ENCODE results near the gene CCT6B. TPM values are rescaled to one million over a fixed set of nuclear protein-coding genes. Genes with fewer than 3 reads are reported as not detected.

Gene CCT6B
- total RNA-seq, 1 donor: 6.2 TPM

GRCh38 chr17:34980353-34980680, 19.1 kb upstream of the CCT6B start, which contains the start of gene LIG3:
Gene LIG3, plus strand, starts transcription at chr17:34980512. Its CDS starts 2,494 bp downstream, at chr17:34983006.
- Histone ChIP-seq H3K27me3 (ENCODE audit: insufficient read depth, low read length) (no peaks in the 10 kb centered on the region), H4K20me1 (ENCODE audit: insufficient read depth, low read length) (no peaks in the 10 kb centered on the region), H3K79me2 (ENCODE audit: insufficient read depth, low read length) (peaks cover 27% of the 10 kb centered on the region), H3K27ac (ENCODE audit: low read depth, low read length) (peak within 1 kb of the TSS; percentile 94), H3K4me1 (ENCODE audit: insufficient read depth, low read length) (peaks cover 16% of the 10 kb centered on the region), H3K9me3 (ENCODE audit: low read depth, low read length) (no peaks in the 10 kb centered on the region), H3K4me2 (ENCODE audit: insufficient read depth, low read length) (peak within 1 kb of the TSS; percentile 93), H2AFZ (ENCODE audit: low read length) (peak within 1 kb of the TSS; percentile 85), H3K36me3 (ENCODE audit: insufficient read depth, low read length) (peaks cover under 1% of the 10 kb centered on the region), H3K4me3 (ENCODE audit: insufficient read depth, low read length) (peak within 1 kb of the TSS; percentile 83)
- TF ChIP-seq CTCF (IDR thresholded peaks at IDR 0.05; ENCODE audit: extremely low read depth, low read depth, low read length): no peak
- peak; percentile 99 for DNase-seq (ENCODE audit: insufficient read length, low spot score, missing footprints)

DNA sequence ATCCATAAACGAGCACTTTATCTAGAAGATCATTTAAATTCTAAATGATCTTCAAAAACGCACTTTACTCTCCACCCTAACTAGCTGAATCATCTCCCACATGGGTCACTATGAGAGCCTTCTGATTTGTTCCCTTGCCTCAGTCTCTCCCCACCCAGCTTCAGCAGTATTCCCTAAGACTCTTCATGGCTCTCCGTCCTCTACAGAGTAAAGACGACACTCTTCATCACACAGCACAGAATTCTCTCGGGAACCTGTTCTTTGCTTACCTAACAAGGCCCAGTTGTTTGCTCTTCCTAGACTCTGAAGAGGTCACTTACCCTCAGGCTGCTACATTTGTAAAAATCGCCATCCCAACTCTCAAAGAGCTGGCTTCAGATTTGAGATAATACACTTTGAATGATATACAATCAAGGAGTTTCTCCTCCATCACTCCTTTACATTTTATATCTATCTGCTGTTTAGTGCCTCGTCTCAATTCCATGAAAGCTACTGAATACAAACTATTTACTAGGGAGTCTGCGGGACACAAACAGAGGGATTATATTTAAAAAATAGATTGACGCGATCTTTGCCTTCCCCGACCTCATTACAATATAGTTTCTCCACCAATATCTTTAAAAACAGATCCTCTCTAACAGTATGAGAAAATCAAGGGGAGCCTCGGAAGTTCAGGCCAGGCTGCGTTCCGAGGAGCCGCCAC, 18.5 kb upstream of the CCT6B start:
- H3K4me3 ChIP-seq (ENCODE audit: insufficient read depth, low read length): peak overlapping the region; percentile 83
- peak; percentile 90 for DNase-seq (ENCODE audit: insufficient read length, low spot score, missing footprints)

DNA sequence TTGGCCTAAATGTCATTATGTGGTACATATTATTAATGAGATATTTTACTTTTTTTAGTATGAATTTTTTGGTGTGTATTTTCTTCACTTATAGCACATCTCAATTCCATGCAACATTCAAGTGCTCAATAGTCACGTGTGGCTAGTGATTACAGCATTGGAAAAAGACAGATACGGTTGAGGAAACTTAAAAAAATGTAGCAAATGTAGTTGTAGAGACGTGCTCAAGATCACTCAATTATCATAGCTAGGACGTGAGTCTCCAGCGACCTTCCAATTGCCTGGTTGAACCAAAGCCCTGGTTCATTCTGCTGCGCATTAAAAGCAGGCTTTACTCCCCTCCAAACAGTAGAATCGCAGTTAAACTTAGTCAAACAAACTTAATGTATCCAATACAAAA, 17.9 kb upstream of the CCT6B start:
- no peak for TF ChIP-seq CTCF (IDR thresholded peaks at IDR 0.05; ENCODE audit: extremely low read depth, low read depth, low read length)
- no peak for DNase-seq (ENCODE audit: insufficient read length, low spot score, missing footprints)
- Histone ChIP-seq H3K79me2 (ENCODE audit: insufficient read depth, low read length) (peaks cover 27% of the 10 kb centered on the region), H3K27ac (ENCODE audit: low read depth, low read length) (no peak overlapping the region), H4K20me1 (ENCODE audit: insufficient read depth, low read length) (no peaks in the 10 kb centered on the region), H3K4me2 (ENCODE audit: insufficient read depth, low read length) (peak overlapping the region; percentile 93), H3K36me3 (ENCODE audit: insufficient read depth, low read length) (no peaks in the 10 kb centered on the region), H3K4me1 (ENCODE audit: insufficient read depth, low read length) (peaks cover 16% of the 10 kb centered on the region), H3K4me3 (ENCODE audit: insufficient read depth, low read length) (no peak overlapping the region), H2AFZ (ENCODE audit: low read length) (no peak overlapping the region), H3K9me3 (ENCODE audit: low read depth, low read length) (no peaks in the 10 kb centered on the region), H3K27me3 (ENCODE audit: insufficient read depth, low read length) (no peaks in the 10 kb centered on the region)

More for the DNA sequence above, 18.5 kb upstream of the CCT6B start:
- peak overlapping the region; percentile 82 for H2AFZ ChIP-seq (ENCODE audit: low read length)
- no peaks in the 10 kb centered on the region for H3K9me3 ChIP-seq (ENCODE audit: low read depth, low read length)
- peaks cover 27% of the 10 kb centered on the region for H3K79me2 ChIP-seq (ENCODE audit: insufficient read depth, low read length)
- H3K27ac ChIP-seq (ENCODE audit: low read depth, low read length): peak overlapping the region; percentile 94
- peaks cover 16% of the 10 kb centered on the region for H3K4me1 ChIP-seq (ENCODE audit: insufficient read depth, low read length)
- no peaks in the 10 kb centered on the region for H4K20me1 ChIP-seq (ENCODE audit: insufficient read depth, low read length)
- H3K4me2 ChIP-seq (ENCODE audit: insufficient read depth, low read length): peak overlapping the region; percentile 93
- no peaks in the 10 kb centered on the region for H3K36me3 ChIP-seq (ENCODE audit: insufficient read depth, low read length)
- no peak for TF ChIP-seq CTCF (IDR thresholded peaks at IDR 0.05; ENCODE audit: extremely low read depth, low read depth, low read length)
- H3K27me3 ChIP-seq (ENCODE audit: insufficient read depth, low read length): no peaks in the 10 kb centered on the region

DNA sequence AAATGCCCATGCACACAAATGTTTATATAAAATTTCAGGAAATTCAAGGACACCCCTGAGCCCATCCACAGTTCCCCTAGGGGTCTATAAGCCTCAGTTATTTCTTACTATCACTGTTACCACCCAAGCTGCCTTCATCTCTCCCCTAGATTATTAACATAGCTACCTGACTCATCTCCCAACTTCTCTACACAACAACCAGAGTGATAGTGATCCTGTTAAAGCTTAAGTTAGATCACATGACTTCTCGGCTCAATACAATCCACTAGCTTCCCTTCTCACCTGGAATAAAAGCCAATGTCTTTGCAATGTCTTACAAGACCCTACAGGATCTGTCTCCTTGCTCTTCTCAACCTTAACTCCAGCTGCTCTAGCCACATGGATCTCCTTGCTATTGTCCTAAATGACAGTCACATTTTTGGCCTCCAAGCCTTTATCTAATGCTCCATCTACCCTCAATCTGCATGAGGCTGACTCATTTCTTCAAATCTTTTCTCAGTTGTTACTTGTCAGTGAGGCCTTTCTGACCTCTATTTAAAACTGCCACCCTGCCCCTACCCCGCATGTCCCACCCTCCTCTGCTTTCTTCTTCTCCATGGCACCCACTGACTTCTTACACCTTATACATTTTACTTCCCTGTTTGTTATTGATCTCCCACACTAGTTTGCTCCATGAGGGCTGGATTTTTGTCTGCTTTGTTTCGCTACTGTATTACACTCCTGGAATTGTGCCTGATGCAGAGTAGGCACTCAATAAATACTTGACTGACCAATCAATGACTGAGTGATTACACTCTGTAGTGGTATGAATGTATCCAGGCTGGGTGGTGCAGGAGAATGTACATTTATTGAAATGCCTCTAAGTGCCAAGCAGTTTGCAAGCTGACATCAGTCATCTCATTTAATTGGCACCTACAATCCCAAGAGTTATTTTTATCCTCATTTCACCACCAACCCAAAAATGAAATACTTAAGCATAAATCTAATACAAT, 13.8 kb upstream of the CCT6B start:
- Histone ChIP-seq H3K4me2 (ENCODE audit: insufficient read depth, low read length) (no peak overlapping the region), H3K36me3 (ENCODE audit: insufficient read depth, low read length) (no peaks in the 10 kb centered on the region), H3K9me3 (ENCODE audit: low read depth, low read length) (no peaks in the 10 kb centered on the region), H3K79me2 (ENCODE audit: insufficient read depth, low read length) (no peaks in the 10 kb centered on the region), H2AFZ (ENCODE audit: low read length) (no peak overlapping the region), H4K20me1 (ENCODE audit: insufficient read depth, low read length) (no peaks in the 10 kb centered on the region), H3K4me1 (ENCODE audit: insufficient read depth, low read length) (peaks cover 6% of the 10 kb centered on the region), H3K27ac (ENCODE audit: low read depth, low read length) (no peak overlapping the region), H3K27me3 (ENCODE audit: insufficient read depth, low read length) (no peaks in the 10 kb centered on the region), H3K4me3 (ENCODE audit: insufficient read depth, low read length) (no peak overlapping the region)
- no peak for TF ChIP-seq CTCF (IDR thresholded peaks at IDR 0.05; ENCODE audit: extremely low read depth, low read depth, low read length)
- DNase-seq (ENCODE audit: insufficient read length, low spot score, missing footprints): no peak
